ENCODE results near the gene STXBP5L.

Gene STXBP5L

GRCh38 chr3:121295452-121295851 is 387.4 kb downstream of the STXBP5L start:
- H3K4me2 ChIP-seq (ENCODE audit: low read length): no peak overlapping the region
- no peaks in the 10 kb centered on the region for H3K9me2 ChIP-seq (ENCODE audit: low read depth, low read length)
- no peaks in the 10 kb centered on the region for H3K27me3 ChIP-seq (ENCODE audit: insufficient read depth, low read length)
- no peak overlapping the region for H3K27ac ChIP-seq (ENCODE audit: low read depth, low read length, poor library complexity, severe bottlenecking)
- H2AFZ ChIP-seq (ENCODE audit: low read length): no peak overlapping the region
- no peaks in the 10 kb centered on the region for H3F3A ChIP-seq (ENCODE audit: insufficient read depth, low read length)
- H3K36me3 ChIP-seq (ENCODE audit: insufficient read depth, low read length): no peaks in the 10 kb centered on the region
- H3K4me1 ChIP-seq (ENCODE audit: insufficient read depth, low read length, severe bottlenecking): no peaks in the 10 kb centered on the region
- TF ChIP-seq CTCF (IDR thresholded peaks at IDR 0.05; ENCODE audit: low read length): no peak
- no peak for TF ChIP-seq EZH2 (IDR thresholded peaks at IDR 0.05; ENCODE audit: borderline replicate concordance, low read length)
- H3K9me3 ChIP-seq (ENCODE audit: low read length): no peaks in the 10 kb centered on the region
- no peaks in the 10 kb centered on the region for H4K20me1 ChIP-seq (ENCODE audit: insufficient read depth, low read length)
- no peaks in the 10 kb centered on the region for H3K79me2 ChIP-seq (ENCODE audit: insufficient read depth, low read length)
- no peak overlapping the region for H3K9ac ChIP-seq (ENCODE audit: low read length)
- no peak overlapping the region for H3K4me3 ChIP-seq (ENCODE audit: low read depth, low read length, poor library complexity, severe bottlenecking)

- H3K4me3 ChIP-seq (ENCODE audit: low read depth, low read length, poor library complexity, severe bottlenecking): no peak overlapping the region
- H3K27ac ChIP-seq (ENCODE audit: low read depth, low read length, poor library complexity, severe bottlenecking): no peak overlapping the region
- H3K4me1 ChIP-seq (ENCODE audit: insufficient read depth, low read length, severe bottlenecking): no peaks in the 10 kb centered on the region
- no peak for TF ChIP-seq EZH2 (IDR thresholded peaks at IDR 0.05; ENCODE audit: borderline replicate concordance, low read length)
- no peak for TF ChIP-seq CTCF (IDR thresholded peaks at IDR 0.05; ENCODE audit: low read length)
- no peak overlapping the region for H3K4me2 ChIP-seq (ENCODE audit: low read length)
- no peaks in the 10 kb centered on the region for H4K20me1 ChIP-seq (ENCODE audit: insufficient read depth, low read length)
- no peak overlapping the region for H3K9ac ChIP-seq (ENCODE audit: low read length)
- H3F3A ChIP-seq (ENCODE audit: insufficient read depth, low read length): no peaks in the 10 kb centered on the region
- H2AFZ ChIP-seq (ENCODE audit: low read length): no peak overlapping the region
- no peaks in the 10 kb centered on the region for H3K27me3 ChIP-seq (ENCODE audit: insufficient read depth, low read length)
- no peaks in the 10 kb centered on the region for H3K79me2 ChIP-seq (ENCODE audit: insufficient read depth, low read length)
- no peaks in the 10 kb centered on the region for H3K9me2 ChIP-seq (ENCODE audit: low read depth, low read length)
- no peaks in the 10 kb centered on the region for H3K9me3 ChIP-seq (ENCODE audit: low read length)
- H3K36me3 ChIP-seq (ENCODE audit: insufficient read depth, low read length): no peaks in the 10 kb centered on the region
These were observed 388.0 kb downstream of the STXBP5L start for GRCh38 chr3:121295979-121296378.

- Histone ChIP-seq H3K9ac (ENCODE audit: low read length) (no peak overlapping the region), H3K4me2 (ENCODE audit: low read length) (no peak overlapping the region), H3K27me3 (ENCODE audit: insufficient read depth, low read length) (no peaks in the 10 kb centered on the region), H4K20me1 (ENCODE audit: insufficient read depth, low read length) (no peaks in the 10 kb centered on the region), H3K27ac (ENCODE audit: low read depth, low read length, poor library complexity, severe bottlenecking) (no peak overlapping the region), H3K36me3 (ENCODE audit: insufficient read depth, low read length) (no peaks in the 10 kb centered on the region), H2AFZ (ENCODE audit: low read length) (no peak overlapping the region), H3F3A (ENCODE audit: insufficient read depth, low read length) (no peaks in the 10 kb centered on the region), H3K4me1 (ENCODE audit: insufficient read depth, low read length, severe bottlenecking) (no peaks in the 10 kb centered on the region), H3K9me2 (ENCODE audit: low read depth, low read length) (no peaks in the 10 kb centered on the region), H3K79me2 (ENCODE audit: insufficient read depth, low read length) (no peaks in the 10 kb centered on the region), H3K4me3 (ENCODE audit: low read depth, low read length, poor library complexity, severe bottlenecking) (no peak overlapping the region), H3K9me3 (ENCODE audit: low read length) (no peaks in the 10 kb centered on the region)
- TF ChIP-seq EZH2 (IDR thresholded peaks at IDR 0.05; ENCODE audit: borderline replicate concordance, low read length) (no peak), CTCF (IDR thresholded peaks at IDR 0.05; ENCODE audit: low read length) (no peak)
These were observed 416.3 kb downstream of the STXBP5L start for GRCh38 chr3:121324320-121324719.
